Hepatocyte (in vitro differentiated cells): ENCODE measurements around the gene HOXB3.
A peak's percentile ranks its signal among the peaks of the same experiment; 100 is the strongest.

Experiments
- CTCF ChIP-seq: fragments of 200-600 bp; sonication (generic); IDR thresholded peaks from 2 replicates; pipeline ENCODE4 v1.5.1; 2016; ENCODE audit warnings: antibody characterized with exemption, mild to moderate bottlenecking; ENCODE audit not compliant: poor library complexity
- EZH2phosphoT487 ChIP-seq: fragments of 200-600 bp; sonication (generic); IDR thresholded peaks from one replicate; pipeline ENCODE4 v1.6.1; 2018; ENCODE audit warnings: antibody characterized with exemption, mild to moderate bottlenecking, low read depth, moderate library complexity; ENCODE audit not compliant: unreplicated experiment, severe bottlenecking

DNA sequence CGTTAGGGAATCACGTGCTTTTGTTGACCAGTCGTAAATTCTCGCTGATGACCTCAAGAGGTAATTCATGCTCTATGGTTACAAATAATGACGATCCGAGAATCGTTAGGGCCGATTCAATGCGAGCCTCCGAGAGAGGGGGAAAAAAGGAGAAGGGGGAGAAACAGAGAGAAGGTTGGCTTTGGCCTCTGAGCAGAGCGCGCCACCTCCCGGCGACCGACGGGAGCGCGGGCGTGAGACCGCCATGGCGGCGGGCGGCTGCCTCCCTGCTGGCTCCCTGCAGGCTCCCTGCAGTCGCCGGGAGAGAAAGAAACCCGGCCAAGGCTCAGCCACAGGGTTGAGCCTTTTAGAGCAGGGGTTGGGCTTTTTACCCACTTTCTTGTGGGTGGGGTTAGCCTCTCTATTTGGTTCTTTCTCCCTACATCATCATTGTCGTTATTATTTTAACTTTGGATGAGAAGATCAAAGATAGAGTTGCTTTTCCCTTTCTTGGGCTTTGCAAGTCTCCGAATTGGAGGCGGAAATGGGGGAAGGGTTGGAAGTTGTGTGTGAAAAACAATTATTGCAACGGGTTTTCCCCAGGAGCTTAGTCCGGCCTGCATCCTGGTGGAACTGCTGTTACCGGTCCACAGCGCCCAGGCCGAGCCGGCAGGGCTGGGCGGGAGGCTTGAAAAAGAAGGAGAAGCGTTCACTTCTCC, 3.9 kb upstream of the HOXB3 start:
- TF ChIP-seq CTCF (peak; percentile 92), EZH2phosphoT487 (no peak)
